H1 (cell line): ENCODE results near the gene DMBT1. TPM values are rescaled to one million over a fixed set of nuclear protein-coding genes. Genes with fewer than 3 reads are reported as not detected.

ENCODE experiments used
- CTCF ChIA-PET: fragments of 300-600 bp; sonication (Branson Sonifier 250); formaldehyde crosslinking; loops from one replicate; lab custom pipeline; 2021; ENCODE audit not compliant: partially characterized antibody; lab: Charles Lee
- POLR2A ChIA-PET: fragments of 300-600 bp; sonication (Branson Sonifier 250); formaldehyde crosslinking; loops from one replicate; lab custom pipeline; 2021; ENCODE audit warnings: inconsistent platforms; ENCODE audit not compliant: partially characterized antibody; lab: Charles Lee
- DNase-seq, 2 experiments: peaks; one replicate each; pipeline versions ENCODE4 v3.0.0 to v3.0.0-alpha.2; 2010 to 2022; ENCODE audit warnings: low spot score in 2 of 2, low read depth in 1 of 2, mixed read lengths in 1 of 2
- FAIRE-seq: peaks from 2 replicates; lab custom pipeline; 2011; peaks lifted over from hg19 to GRCh38; lab: Jason Lieb, UNC
- H2AFZ ChIP-seq: 2 replicates; pipeline ENCODE4 v1.8.1; 2012; ENCODE audit warnings: low read length, inconsistent platforms
- H2AK5ac ChIP-seq: 2 replicates; pipeline ENCODE4 v1.6.1; 2013; ENCODE audit warnings: low read depth, low read length
- H2BK120ac ChIP-seq: replicated peaks from 2 replicates; pipeline ENCODE3; 2013; ENCODE audit warnings: low read depth, low read length, inconsistent platforms
- H2BK12ac ChIP-seq: 2 replicates; pipeline ENCODE4 v1.6.1; 2013; ENCODE audit warnings: low read depth, low read length
- H2BK15ac ChIP-seq: 2 replicates; pipeline ENCODE4 v1.6.1; 2013; ENCODE audit warnings: low read length
- H2BK20ac ChIP-seq: 2 replicates; pipeline ENCODE4 v1.6.1; 2013; ENCODE audit warnings: low read length
- H2BK5ac ChIP-seq: 2 replicates; pipeline ENCODE4 v1.6.1; 2013; ENCODE audit warnings: low read depth, low read length
- H3K14ac ChIP-seq: 2 replicates; pipeline ENCODE4 v1.6.1; 2013; ENCODE audit warnings: inconsistent platforms; ENCODE audit not compliant: insufficient read length
- H3K18ac ChIP-seq: 2 replicates; pipeline ENCODE4 v1.6.1; 2013; ENCODE audit warnings: low read length; ENCODE audit errors: extremely low read depth
- H3K23ac ChIP-seq: 2 replicates; pipeline ENCODE4 v1.6.1; 2013; ENCODE audit warnings: inconsistent platforms; ENCODE audit not compliant: insufficient read length
- H3K23me2 ChIP-seq: 2 replicates; pipeline ENCODE4 v1.6.1; 2013; ENCODE audit warnings: low read depth, low read length
- H3K27ac ChIP-seq: 2 replicates; pipeline ENCODE4 v1.6.1; 2011; ENCODE audit warnings: low read depth, low read length, inconsistent platforms
- H3K27me3 ChIP-seq, 4 experiments: replicated peaks in 1 of 4; 1 replicate in 1 of 4; 2 replicates in 3 of 4; pipeline versions ENCODE4 v1.6.1 to v1.8.1; 2011 to 2013; ENCODE audit warnings: low read length in 3 of 4, mild to moderate bottlenecking in 3 of 4, inconsistent platforms in 2 of 4, mixed read lengths in 2 of 4, moderate library complexity in 1 of 4; ENCODE audit not compliant: control insufficient read depth in 3 of 4, insufficient read depth in 3 of 4; ENCODE audit errors: extremely low read depth in 1 of 4
- H3K36me3 ChIP-seq, 4 experiments: 2 replicates each; pipeline versions ENCODE4 v1.6.1 to v1.8.1; 2011 to 2013; ENCODE audit warnings: mild to moderate bottlenecking in 4 of 4, low read length in 3 of 4, moderate library complexity in 2 of 4, control low read depth in 1 of 4, inconsistent platforms in 1 of 4; ENCODE audit not compliant: insufficient read depth in 4 of 4, control insufficient read depth in 2 of 4
- H3K4ac ChIP-seq: replicated peaks from 2 replicates; pipeline ENCODE3; 2013; ENCODE audit warnings: low read length, low read depth, mixed read lengths, inconsistent platforms; ENCODE audit not compliant: insufficient read length
- H3K4me1 ChIP-seq, 4 experiments: replicated peaks in 1 of 4; 1 replicate in 1 of 4; 2 replicates in 3 of 4; pipeline versions ENCODE4 v1.6.1 to v1.8.1; 2011 to 2013; ENCODE audit warnings: low read length in 3 of 4, inconsistent platforms in 2 of 4, mixed read lengths in 1 of 4; ENCODE audit not compliant: insufficient read depth in 4 of 4, control insufficient read depth in 3 of 4
- H3K4me2 ChIP-seq, 2 experiments: 2 replicates each; pipeline versions ENCODE4 v1.6.1 to v1.8.1; 2011 to 2013; ENCODE audit warnings: low read depth in 2 of 2, low read length in 2 of 2, control low read depth in 1 of 2, inconsistent platforms in 1 of 2, mild to moderate bottlenecking in 1 of 2; ENCODE audit not compliant: insufficient read depth in 1 of 2
- H3K4me3 ChIP-seq, 4 experiments: fragments of 200-600, 300-600 bp in 1 of 4; sonication (generic), shearing (Covaris generic), sonication (Bioruptor Twin) in 1 of 4; 2 replicates each; pipeline versions ENCODE4 v1.5.1 to v1.8.1; 2011 to 2016; ENCODE audit warnings: low read length in 4 of 4, low read depth in 3 of 4, control low read depth in 2 of 4, inconsistent platforms in 2 of 4, mild to moderate bottlenecking in 2 of 4, mixed read lengths in 1 of 4, moderate library complexity in 1 of 4; ENCODE audit not compliant: insufficient read depth in 2 of 4; ENCODE audit errors: extremely low read depth in 1 of 4
- H3K56ac ChIP-seq: replicated peaks from 2 replicates; pipeline ENCODE3; 2013; ENCODE audit warnings: low read depth, mild to moderate bottlenecking, mixed read lengths, low read length, inconsistent platforms; ENCODE audit not compliant: insufficient read length
- H3K79me1 ChIP-seq: 2 replicates; pipeline ENCODE4 v1.6.1; 2013; ENCODE audit warnings: low read depth, low read length, control low read depth
- H3K79me2 ChIP-seq, 2 experiments: 2 replicates each; pipeline versions ENCODE4 v1.6.1 to v1.8.1; 2012 to 2013; ENCODE audit warnings: low read length in 2 of 2, mild to moderate bottlenecking in 2 of 2, inconsistent platforms in 1 of 2; ENCODE audit not compliant: insufficient read depth in 2 of 2, control insufficient read depth in 1 of 2
- H3K9ac ChIP-seq, 4 experiments: replicated peaks in 1 of 4; 1 replicate in 1 of 4; 2 replicates in 3 of 4; pipeline versions ENCODE4 v1.6.1 to v1.8.1; 2011 to 2013; ENCODE audit warnings: low read depth in 3 of 4, low read length in 3 of 4, control low read depth in 2 of 4, mild to moderate bottlenecking in 2 of 4, moderate library complexity in 2 of 4, inconsistent platforms in 1 of 4; ENCODE audit errors: extremely low read depth in 1 of 4
- H3K9me3 ChIP-seq, 2 experiments: 2 replicates each; pipeline versions ENCODE4 v1.6.1 to v1.8.1; 2012 to 2013; ENCODE audit warnings: mild to moderate bottlenecking in 2 of 2, moderate library complexity in 2 of 2, control low read depth in 1 of 2, inconsistent platforms in 1 of 2, low read depth in 1 of 2, low read length in 1 of 2, mixed read lengths in 1 of 2; ENCODE audit not compliant: insufficient read depth in 2 of 2
- H4K20me1 ChIP-seq, 2 experiments: replicated peaks in 1 of 2; 2 replicates each; pipeline versions ENCODE3 to v1.8.1; 2011 to 2013; ENCODE audit warnings: inconsistent platforms in 2 of 2, low read length in 2 of 2, mild to moderate bottlenecking in 1 of 2; ENCODE audit not compliant: insufficient read depth in 2 of 2, control insufficient read depth in 1 of 2
- H4K5ac ChIP-seq: 2 replicates; pipeline ENCODE4 v1.6.1; 2013; ENCODE audit warnings: low read length, low read depth, mixed read lengths, inconsistent platforms; ENCODE audit not compliant: insufficient read length
- H4K8ac ChIP-seq: 2 replicates; pipeline ENCODE4 v1.8.0; 2013; ENCODE audit warnings: mild to moderate bottlenecking, moderate library complexity, low read length, inconsistent platforms; ENCODE audit not compliant: insufficient read depth; ENCODE audit errors: extremely low read depth
- H4K91ac ChIP-seq: replicated peaks from 2 replicates; pipeline ENCODE3; 2013; ENCODE audit warnings: low read length, mixed read lengths, inconsistent platforms; ENCODE audit not compliant: insufficient read length
- ASH2L ChIP-seq: fragments of 200-600, 300-600 bp; sonication (generic); IDR thresholded peaks from one replicate; pipeline ENCODE4 v1.7.1; 2017; ENCODE audit warnings: low read length
- CTCF ChIP-seq, 3 experiments: IDR thresholded peaks; 1 replicate in 2 of 3; 2 replicates in 1 of 3; pipeline versions ENCODE4 v1.5.1 to v1.6.1; 2011; ENCODE audit warnings: low read length in 3 of 3, mild to moderate bottlenecking in 3 of 3, inconsistent platforms in 2 of 3, low read depth in 1 of 3, moderate library complexity in 1 of 3; ENCODE audit not compliant: insufficient read depth in 1 of 3; ENCODE audit errors: control extremely low read depth in 1 of 3
- NANOG ChIP-seq: IDR thresholded peaks from 2 replicates; pipeline ENCODE4 v1.6.1; 2011; ENCODE audit warnings: low read length, low read depth, mild to moderate bottlenecking, inconsistent platforms; ENCODE audit not compliant: insufficient read depth, poor library complexity, severe bottlenecking
- RAD21 ChIP-seq, 2 experiments: IDR thresholded peaks in 1 of 2; conservative IDR thresholded peaks in 1 of 2; 2 replicates each; pipeline ENCODE4 v1.6.1; 2011; ENCODE audit warnings: low read depth in 2 of 2, low read length in 2 of 2, improper control_type of control experiment in 1 of 2, inconsistent platforms in 1 of 2, mild to moderate bottlenecking in 1 of 2, moderate library complexity in 1 of 2
- WGBS, 2 experiments: shearing (Covaris generic) in 1 of 2; methylation state at CpG; one replicate each; pipeline versions ENCODE4 v1.1.6 to v1.1.7; 2013 to 2015; ENCODE audit warnings: low lambda C conversion rate in 2 of 2, mixed read lengths in 2 of 2, inconsistent platforms in 1 of 2, low coverage in 1 of 2, missing lambda C conversion rate in 1 of 2; ENCODE audit not compliant: insufficient replicate concordance in 2 of 2, insufficient coverage in 1 of 2, insufficient read length in 1 of 2; ENCODE audit errors: extremely low coverage in 1 of 2, missing lambda C conversion rate in 1 of 2; 5-methylcytosine and 5-hydroxymethylcytosine counted together
- polyA plus RNA-seq, 7 experiments: library from polyadenylated mRNA; depleted of rRNA in 3 of 7; stranded (reverse) in 5 of 7; unstranded in 2 of 7; fragments of >200 nt in 5 of 7; fragments of 200-250 nt in 2 of 7; gene quantifications; 1 replicate in 5 of 7; 2 replicates in 1 of 7; 4 replicates in 1 of 7; pipeline versions ENCODE4 v1.2.1 to v1.2.3, GENCODE V29; 2011 to 2013; ENCODE audit warnings: missing spikeins in 2 of 7, mixed read lengths in 2 of 7
- total RNA-seq: library from RNA; stranded (reverse); fragmentation: NEBNext Ultra II Directional; extraction: Animal tissue kit (Norgen Biotek cat#: 25700); gene quantifications from 2 replicates; pipeline ENCODE4 v1.2.1, GENCODE V29; 2021

Gene DMBT1
- total and polyA plus RNA-seq, 2 of the 8 experiments (the other 6 are each of a cell fraction or from before 2014, with no cell fraction given), result 0.03 TPM; not detected in 1

- no peak overlapping the region for H4K8ac ChIP-seq
- H3K36me3 ChIP-seq, result no peaks in the 10 kb centered on the region
- peak overlapping the region; percentile 30 for H2AFZ ChIP-seq
- H4K5ac ChIP-seq, result no peak overlapping the region
- 0 out of 7 replicates have a peak, but pooled peaks cover 0 to 2% (median 0%) of the 10 kb centered on the region in 4 experiments for H3K4me1 ChIP-seq
- no peak overlapping the region for H3K4me2 ChIP-seq
- H2BK12ac ChIP-seq, result no peak overlapping the region
- no peaks in the 10 kb centered on the region for H3K79me2 ChIP-seq
- H3K9me3 ChIP-seq, result no peaks in the 10 kb centered on the region
- H3K79me1 ChIP-seq, result no peaks in the 10 kb centered on the region
- H3K14ac ChIP-seq, result no peak overlapping the region
- DNase-seq (no peak), FAIRE-seq (no peak)
- no peak overlapping the region for H2AK5ac ChIP-seq
- H3K23ac ChIP-seq, result no peak overlapping the region
- H3K9ac ChIP-seq, result no peak overlapping the region
- peak overlapping the region; percentile 3; the same call in 1 of the 2 replicates for H2BK20ac ChIP-seq
- no peak overlapping the region for H3K56ac ChIP-seq
- H3K23me2 ChIP-seq, result no peaks in the 10 kb centered on the region
- H4K91ac ChIP-seq, result no peak overlapping the region
- H2BK120ac ChIP-seq, result no peak overlapping the region
- no peak overlapping the region for H3K18ac ChIP-seq
- H2BK15ac ChIP-seq, result no peak overlapping the region
- no peaks in the 10 kb centered on the region for H3K27me3 ChIP-seq
- no peak overlapping the region for H2BK5ac ChIP-seq
- H3K4me3 ChIP-seq, result no peak overlapping the region
- H3K4ac ChIP-seq, result no peak overlapping the region
- H3K27ac ChIP-seq, result no peak overlapping the region
- ChIA-PET CTCF (interaction anchor here (1.0 to 5.9 kb wide), 7 partner anchors 11 to 123 kb away, joined by 3 to 37 read pairs (median 10); no protein-coding TSS in a partner anchor), POLR2A (no interaction called here)
- 82% methylated on average over 6 of the region's 6 CpGs; no CpG with 5 or more reads in 1 of the 2 experiments for WGBS, 2 experiments
- no peaks in the 10 kb centered on the region for H4K20me1 ChIP-seq
- no peak for TF ChIP-seq NANOG
- peak; percentile 34 to 42; a peak in 3 of 4 replicates for TF ChIP-seq RAD21 (IDR thresholded peaks at IDR 0.05 in 1 of 2, conservative IDR thresholded peaks at IDR 0.05 in 1 of 2; ENCODE audit: low read depth in 2 of 2, low read length in 2 of 2)
- TF ChIP-seq CTCF (IDR thresholded peaks at IDR 0.05; ENCODE audit: control extremely low read depth in 1 of 3, insufficient read depth in 1 of 3, low read depth in 1 of 3, low read length in 3 of 3), result peak in 2 of 3 experiments; percentile 2 to 31; a peak in 2 of 4 replicates
- TF ChIP-seq ASH2L, result no peak
Observed at GRCh38 chr10:122688293-122688989, 127.9 kb downstream of the DMBT1 start.
